Suprapubic skin (tissue), 4 donors: ENCODE data around the gene LYRM4.

Source experiments
- POLR2A ChIP-seq, 2 donors: fragments of 450-650 bp; IDR thresholded peaks; one replicate each; pipeline ENCODE4 v1.6.1; 2017; ENCODE audit warnings: antibody characterized with exemption in 2 of 2, mild to moderate bottlenecking in 2 of 2, moderate library complexity in 2 of 2
- POLR2AphosphoS5 ChIP-seq, 3 donors: sonication (generic); formaldehyde crosslinking; IDR thresholded peaks; one replicate each; pipeline ENCODE4 v1.6.1; 2017; ENCODE audit warnings: antibody characterized with exemption in 3 of 3
- TF ChIP-seq, protein P1 (sequence below), 2 donors: fragments of 200-600 bp in 1 of 2; fragments of 450-650 bp in 1 of 2; sonication (generic) in 1 of 2; IDR thresholded peaks; one replicate each; pipeline ENCODE4 v1.5.1; 2016 to 2019; ENCODE audit warnings: antibody characterized with exemption in 2 of 2, mild to moderate bottlenecking in 1 of 2, moderate library complexity in 1 of 2

- TF ChIP-seq, protein P1, sequence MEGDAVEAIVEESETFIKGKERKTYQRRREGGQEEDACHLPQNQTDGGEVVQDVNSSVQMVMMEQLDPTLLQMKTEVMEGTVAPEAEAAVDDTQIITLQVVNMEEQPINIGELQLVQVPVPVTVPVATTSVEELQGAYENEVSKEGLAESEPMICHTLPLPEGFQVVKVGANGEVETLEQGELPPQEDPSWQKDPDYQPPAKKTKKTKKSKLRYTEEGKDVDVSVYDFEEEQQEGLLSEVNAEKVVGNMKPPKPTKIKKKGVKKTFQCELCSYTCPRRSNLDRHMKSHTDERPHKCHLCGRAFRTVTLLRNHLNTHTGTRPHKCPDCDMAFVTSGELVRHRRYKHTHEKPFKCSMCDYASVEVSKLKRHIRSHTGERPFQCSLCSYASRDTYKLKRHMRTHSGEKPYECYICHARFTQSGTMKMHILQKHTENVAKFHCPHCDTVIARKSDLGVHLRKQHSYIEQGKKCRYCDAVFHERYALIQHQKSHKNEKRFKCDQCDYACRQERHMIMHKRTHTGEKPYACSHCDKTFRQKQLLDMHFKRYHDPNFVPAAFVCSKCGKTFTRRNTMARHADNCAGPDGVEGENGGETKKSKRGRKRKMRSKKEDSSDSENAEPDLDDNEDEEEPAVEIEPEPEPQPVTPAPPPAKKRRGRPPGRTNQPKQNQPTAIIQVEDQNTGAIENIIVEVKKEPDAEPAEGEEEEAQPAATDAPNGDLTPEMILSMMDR (IDR thresholded peaks at IDR 0.05) = no peak
- TF ChIP-seq POLR2A (IDR thresholded peaks at IDR 0.05) (no peak), POLR2AphosphoS5 (IDR thresholded peaks at IDR 0.05) (no peak)
These were observed 109.3 kb downstream of the LYRM4 start for GRCh38 chr6:5151360-5151954.
